ENCODE measurements around the gene MED9. TPM values are rescaled to one million over a fixed set of nuclear protein-coding genes. Genes with fewer than 3 reads are reported as not detected.

MED9 gene
- total RNA-seq, 1 donor from 2014 or later, result 12.3 TPM

DNA sequence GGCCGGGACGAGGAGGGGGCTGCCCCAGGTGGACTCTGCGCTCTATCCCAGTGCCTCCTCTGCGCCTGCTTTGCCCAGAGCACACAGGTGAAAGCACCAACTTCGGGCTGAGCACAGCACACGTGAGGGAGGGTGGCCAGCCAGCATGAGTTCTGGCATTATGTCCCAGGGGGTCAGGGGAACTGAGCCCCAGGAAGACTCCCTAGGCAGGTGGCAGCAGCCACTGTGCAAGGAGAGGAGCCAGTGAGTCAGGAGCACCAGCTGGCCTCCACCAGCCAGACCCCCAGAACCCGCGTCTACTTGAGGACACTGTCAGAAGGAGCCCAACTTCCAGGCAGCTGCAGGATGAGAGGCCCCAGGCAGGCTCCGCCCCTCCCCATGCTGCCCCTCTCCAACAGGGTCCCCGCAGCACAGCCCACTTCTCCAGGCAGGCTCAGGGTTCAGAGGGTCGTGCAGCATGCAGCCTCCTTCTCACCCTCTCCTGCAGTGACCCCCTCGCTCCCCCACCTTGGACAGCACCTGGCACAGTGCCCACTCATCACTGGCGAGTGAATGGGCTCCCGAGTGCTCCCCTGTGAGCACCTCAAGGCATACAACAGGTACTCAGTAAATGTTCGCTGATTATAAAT is 63.6 kb downstream of the MED9 start:
- no peak for DNase-seq

DNA sequence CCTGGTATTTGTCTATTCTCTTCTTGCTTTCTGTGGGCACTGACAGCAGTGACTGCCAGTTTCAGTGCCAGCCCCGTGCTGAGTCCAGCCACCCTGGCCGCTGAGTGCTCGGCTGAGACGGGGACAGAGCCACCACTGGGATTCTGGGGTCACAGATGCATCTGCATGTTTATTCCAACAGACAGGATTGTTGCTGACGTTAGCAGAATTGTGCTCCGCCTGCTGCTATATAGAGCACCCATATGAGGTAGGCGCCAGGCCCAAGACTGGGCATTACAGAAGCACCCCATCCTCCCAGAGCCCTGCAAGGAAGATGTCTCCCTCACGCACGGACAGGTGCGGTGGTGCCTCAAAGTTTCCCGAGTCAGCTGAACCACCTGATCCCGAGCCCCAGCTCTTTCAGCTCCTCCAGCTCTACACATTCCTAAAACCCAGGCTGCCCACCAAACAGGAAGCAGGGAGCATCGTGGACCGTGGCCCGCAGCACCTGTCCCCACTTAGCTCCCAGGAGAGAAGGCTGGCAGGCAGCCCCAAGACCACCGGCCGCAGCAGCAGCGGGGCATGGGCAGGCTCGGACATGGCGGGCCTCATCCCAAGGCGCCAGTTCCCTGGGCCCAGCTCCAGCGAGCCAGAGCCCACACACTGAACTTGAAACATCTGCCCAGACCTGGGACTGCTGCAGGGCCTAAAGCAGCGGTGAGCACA is 64.3 kb downstream of the MED9 start:
- no peak for DNase-seq

DNA sequence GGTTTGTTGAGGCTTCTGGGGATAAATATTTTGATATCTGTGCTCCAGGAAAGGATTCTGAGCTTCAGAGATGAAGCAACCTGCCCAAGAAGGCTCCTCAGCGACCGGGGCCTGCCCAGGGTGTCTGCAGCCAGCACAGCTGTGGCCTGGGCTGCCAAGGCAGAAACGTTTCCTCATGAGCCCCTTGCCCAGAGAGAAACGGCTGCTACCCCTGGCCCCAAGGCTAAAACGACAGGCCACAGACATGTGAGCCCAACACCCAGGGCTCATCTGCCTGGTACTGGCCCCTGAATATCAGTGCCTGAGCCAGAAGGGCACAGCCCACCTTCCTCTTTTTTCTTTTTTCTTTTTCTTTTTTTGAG is 64.8 kb downstream of the MED9 start:
- DNase-seq, result no peak

Other genes starting within 250 kb of the MED9 start
- gene FLCN, start 239.8 kb upstream of the MED9 start, total RNA-seq, result 51.6 and 75.0 TPM in 2 replicates
- gene COPS3, start 195.8 kb upstream of the MED9 start, total RNA-seq, result 88.2 and 129 TPM in 2 replicates
- gene NT5M, start 173.6 kb upstream of the MED9 start, total RNA-seq, result 1.9 and 3.1 TPM in 2 replicates
- 6.3 and 12.8 TPM in 2 replicates for gene RASD1, start 19.4 kb downstream of the MED9 start, total RNA-seq
- 24.7 and 41.5 TPM in 2 replicates for gene PEMT, start 114.7 kb downstream of the MED9 start, total RNA-seq
- 10.4 and 17.9 TPM in 2 replicates for gene RAI1, start 204.5 kb downstream of the MED9 start, total RNA-seq

Data from dermis blood vessel endothelial cell (primary cell).